Breast epithelium (tissue), 3 donors: ENCODE results near the gene HMCN1.

Experiments used
- CTCF ChIP-seq, 3 donors: fragments of 450-650 bp; IDR thresholded peaks; one replicate each; pipeline ENCODE4 v1.5.1; 2016 to 2017; ENCODE audit warnings: antibody characterized with exemption in 3 of 3, mild to moderate bottlenecking in 3 of 3, moderate library complexity in 3 of 3
- POLR2A ChIP-seq: fragments of 450-650 bp; IDR thresholded peaks from one replicate; pipeline ENCODE4 v1.6.1; 2016; ENCODE audit warnings: antibody characterized with exemption, mild to moderate bottlenecking, moderate library complexity

GRCh38 chr1:186050360-186050759 is 316.2 kb downstream of the HMCN1 start:
- no peak for TF ChIP-seq CTCF (IDR thresholded peaks at IDR 0.05)
- no peak for TF ChIP-seq POLR2A
